NCI-H82 treated with DMSO at 0.1 percent for 48 hours (cell line): ENCODE results near the gene ZNF662.

Source experiments
- DNase-seq: peaks from one replicate; lab custom pipeline; 2025; ENCODE audit not compliant: unreplicated experiment; lab: John Stamatoyannopoulos, UW

ZNF662 gene

DNA sequence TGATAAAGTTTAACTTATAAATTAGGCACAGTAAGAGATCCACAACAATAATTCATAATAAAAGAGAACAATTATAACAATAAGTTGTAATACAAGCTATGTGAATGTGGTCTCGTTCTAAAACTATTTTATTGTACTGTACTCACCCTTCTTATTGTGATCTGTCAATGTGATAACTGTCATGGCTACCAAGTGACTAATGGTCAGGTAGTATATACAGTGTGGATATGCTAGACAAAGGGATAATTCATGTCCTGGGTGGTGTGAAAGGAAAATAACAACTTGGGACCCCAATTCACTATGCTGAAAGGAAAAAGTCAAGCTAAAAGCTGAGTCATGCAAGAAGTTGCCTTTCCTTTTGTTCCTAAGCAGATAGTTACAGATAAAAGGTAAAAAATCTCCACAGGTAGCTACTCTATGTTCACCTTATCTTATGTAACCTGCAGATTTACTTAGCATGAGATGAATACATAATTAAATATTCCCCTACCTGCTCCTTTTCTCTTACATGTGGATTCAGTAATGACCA lies 19.6 kb upstream of the ZNF662 start:
- no peak for DNase-seq

- no peak for DNase-seq
Measured at GRCh38 chr3:42887084-42887483, 18.9 kb upstream of the ZNF662 start.

DNA sequence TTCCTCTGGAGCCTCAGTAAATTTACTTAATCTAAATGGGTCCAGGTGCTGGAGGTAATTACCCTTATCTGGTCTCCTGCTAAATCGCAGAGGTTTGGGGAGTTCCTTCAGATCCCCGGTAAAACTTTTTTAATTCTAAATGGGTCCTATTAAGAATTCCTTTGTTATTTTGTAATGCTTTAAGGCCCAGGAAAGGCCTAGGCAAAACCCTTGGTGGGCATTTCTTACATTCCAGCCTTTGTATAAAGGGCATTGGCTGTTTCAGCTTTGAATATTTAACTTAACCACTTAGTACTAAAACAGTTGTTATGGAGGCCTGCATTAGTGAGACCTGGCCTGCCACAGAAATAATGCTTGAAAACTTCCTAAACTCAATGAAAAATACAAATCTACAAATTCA lies 14.9 kb upstream of the ZNF662 start:
- no peak for DNase-seq

DNA sequence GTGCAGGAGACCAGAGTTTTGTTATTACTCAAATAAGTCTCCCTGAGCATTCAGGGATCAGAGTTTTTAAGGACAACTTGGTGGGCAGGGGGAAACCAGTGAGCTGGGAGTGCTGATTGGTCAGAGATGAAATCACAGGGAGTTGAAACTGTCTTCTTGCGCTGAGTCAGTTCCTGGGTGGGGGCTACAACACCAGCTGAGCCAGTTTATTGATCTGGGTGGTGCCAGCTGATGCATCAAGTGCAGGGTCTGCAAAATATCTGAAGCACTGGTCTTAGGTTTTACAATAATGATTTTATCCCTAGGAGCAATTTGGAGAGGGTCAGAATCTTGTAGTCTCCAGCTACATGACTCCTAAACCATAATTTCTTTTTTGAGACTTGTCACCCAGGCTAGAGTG lies 13.8 kb upstream of the ZNF662 start:
- no peak for DNase-seq

DNA sequence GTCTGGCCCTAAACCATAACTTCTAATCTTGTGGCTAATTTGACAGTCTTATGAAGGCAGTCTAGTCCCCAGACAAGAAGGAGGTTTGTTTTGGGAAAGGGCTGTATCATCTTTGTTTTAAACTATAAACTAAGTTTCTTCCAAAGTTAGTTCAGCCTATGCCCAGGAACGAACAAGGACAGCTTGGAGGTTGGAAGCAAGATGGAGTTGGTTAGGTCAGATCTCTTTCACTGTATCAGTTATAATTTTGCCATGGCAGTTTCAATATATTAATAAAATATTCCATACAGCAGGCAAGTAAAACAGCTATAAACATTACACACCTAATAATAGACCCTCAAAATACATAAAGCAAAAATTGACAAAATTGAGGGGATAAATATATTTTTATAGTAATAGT lies 13.1 kb upstream of the ZNF662 start:
- DNase-seq, result no peak

GRCh38 chr3:42894698-42895579 lies 11.0 kb upstream of the ZNF662 start:
- DNase-seq, result no peak

DNA sequence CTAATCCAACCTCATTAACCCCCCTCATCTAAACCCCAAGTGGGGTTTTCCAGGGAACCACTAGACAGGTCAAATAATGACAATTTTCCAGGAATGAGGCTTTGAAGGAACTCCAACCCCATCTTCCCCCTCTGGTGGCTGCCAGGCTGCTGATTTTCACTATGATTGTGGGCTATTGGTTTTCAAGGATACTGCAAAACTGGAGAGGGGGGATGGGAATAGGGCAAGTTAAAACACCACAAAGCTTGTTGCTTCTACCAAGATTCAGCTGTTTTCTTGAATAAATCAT lies 10.4 kb upstream of the ZNF662 start:
- no peak for DNase-seq

- no peak for DNase-seq
Measured at GRCh38 chr3:42898896-42899675, 6.9 kb upstream of the ZNF662 start.

DNA sequence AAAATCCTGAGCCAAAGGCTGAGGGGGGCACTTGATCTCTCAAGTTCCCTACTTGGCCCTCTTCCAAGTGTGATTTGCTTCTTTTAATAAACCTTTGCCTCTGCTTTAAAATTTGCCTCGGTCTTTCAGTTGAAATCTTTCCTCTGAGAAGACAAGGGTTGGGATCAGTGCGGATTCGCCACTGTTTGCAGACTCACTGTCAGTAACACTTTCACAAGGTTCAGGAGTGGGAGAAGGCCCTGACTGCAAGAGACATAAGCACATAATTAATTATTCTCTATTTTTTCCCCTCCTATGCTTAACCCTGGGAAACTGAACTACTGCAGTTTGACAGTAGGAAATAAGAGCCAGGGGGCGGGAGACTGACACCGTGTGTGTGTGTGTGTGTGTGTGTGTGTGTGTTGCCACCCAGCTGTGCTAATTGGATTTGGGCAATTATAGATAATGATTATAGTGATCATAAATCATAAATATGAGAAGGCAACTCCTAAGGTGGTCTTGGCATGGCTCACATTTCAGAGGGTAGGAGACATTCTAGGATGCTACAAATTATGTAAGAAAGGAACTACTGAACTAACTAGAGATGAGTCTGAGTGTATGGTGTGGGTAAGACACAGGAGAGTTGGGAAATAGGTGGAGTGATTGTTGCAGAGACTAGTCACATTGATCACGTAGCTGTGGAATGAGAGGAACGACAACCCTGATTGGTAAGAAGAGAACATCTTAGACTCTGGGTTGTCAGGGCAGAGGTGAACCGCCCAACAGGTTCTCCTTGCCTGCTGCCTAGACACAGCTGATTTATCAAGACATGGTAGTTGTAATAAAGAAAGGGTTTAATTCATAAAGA lies 5.5 kb upstream of the ZNF662 start:
- DNase-seq, result no peak

GRCh38 chr3:42901073-42901415 lies 4.9 kb upstream of the ZNF662 start:
- DNase-seq, result no peak

GRCh38 chr3:42902257-42902656 lies 3.7 kb upstream of the ZNF662 start:
- DNase-seq, result no peak

DNA sequence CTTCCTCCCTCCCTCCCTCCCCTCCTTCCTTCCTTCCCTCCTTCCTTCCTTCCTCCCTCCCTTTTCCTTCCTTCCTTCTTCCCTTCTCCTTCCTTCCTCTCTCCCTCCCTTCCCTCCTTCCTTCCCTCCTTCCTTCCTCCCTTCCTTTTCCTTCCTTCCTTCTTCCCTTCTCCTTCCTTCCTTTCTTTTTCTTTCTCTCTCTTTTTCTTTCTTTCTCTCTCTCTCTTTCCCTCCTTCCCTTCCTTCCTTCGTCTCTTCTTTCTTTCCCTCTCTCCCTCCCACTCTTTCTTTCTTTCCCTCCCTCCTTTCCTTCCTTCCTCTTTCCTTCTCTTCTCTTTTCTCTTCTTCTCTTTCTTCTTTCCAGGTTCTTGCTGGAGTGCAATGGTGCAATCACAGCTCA lies 1.9 kb upstream of the ZNF662 start:
- DNase-seq, result no peak

- DNase-seq, result no peak
Measured at GRCh38 chr3:42905740-42906069, 237 bp upstream of the ZNF662 start.

DNA sequence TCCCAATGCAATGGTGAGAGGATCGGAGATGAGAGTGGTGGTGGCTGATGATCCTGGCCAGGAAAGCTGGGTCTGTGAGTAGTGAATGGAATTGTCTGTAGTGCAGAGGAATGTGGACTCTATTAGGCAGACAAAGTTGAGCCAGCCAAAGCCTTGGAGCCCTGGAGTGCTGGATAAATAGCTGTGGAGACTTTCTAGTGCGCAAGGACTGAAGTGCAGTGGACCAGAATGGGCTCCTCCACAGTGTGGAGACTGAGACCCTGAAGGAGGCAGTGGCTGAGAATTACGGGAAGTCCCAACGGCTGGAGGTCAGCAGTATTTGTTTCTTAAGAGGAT lies 874 bp downstream of the ZNF662 start:
- DNase-seq, result no peak

- no peak for DNase-seq
Measured at GRCh38 chr3:42908675-42909074, 2.7 kb downstream of the ZNF662 start.

GRCh38 chr3:42911551-42911950 lies 5.6 kb downstream of the ZNF662 start:
- no peak for DNase-seq

GRCh38 chr3:42914771-42915515 lies 9.0 kb downstream of the ZNF662 start:
- no peak for DNase-seq

GRCh38 chr3:42923606-42924005 lies 17.7 kb downstream of the ZNF662 start:
- no peak for DNase-seq

- DNase-seq, result no peak
Measured at GRCh38 chr3:42926310-42926709, 20.4 kb downstream of the ZNF662 start.

DNA sequence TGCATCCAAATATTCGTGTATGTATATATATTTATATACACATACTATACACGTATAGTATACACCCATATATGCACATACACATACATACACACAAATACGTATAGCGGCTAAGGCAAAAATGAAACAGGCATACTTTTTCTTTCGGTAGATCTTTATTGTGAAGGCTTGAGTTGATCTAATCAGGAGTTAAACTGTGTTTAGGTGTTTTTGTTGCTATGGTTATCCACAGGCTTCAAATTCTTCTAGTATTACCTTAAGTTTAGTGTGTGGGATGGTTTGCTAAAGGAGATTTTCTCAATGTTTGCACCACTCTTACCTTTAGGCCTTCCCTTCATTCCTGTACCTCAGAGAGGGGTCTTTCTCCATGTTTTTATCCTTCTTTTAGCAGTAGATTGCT lies 28.2 kb downstream of the ZNF662 start:
- no peak for DNase-seq

GRCh38 chr3:42934910-42935309 lies 29.0 kb downstream of the ZNF662 start:
- no peak for DNase-seq
